HEK293T (cell line): ENCODE measurements around the gene MAGOH.

ENCODE experiments used
- CTCF ChIA-PET: fragments of 350-600 bp; formaldehyde crosslinking; extraction: SDS; loops from one replicate; lab custom pipeline; 2021; ENCODE audit warnings: antibody characterized with exemption, inconsistent platforms; lab: Yijun Ruan, JAX
- POLR2A ChIA-PET: fragments of 350-600 bp; formaldehyde crosslinking; extraction: SDS; loops from one replicate; lab custom pipeline; 2020; ENCODE audit warnings: antibody characterized with exemption, inconsistent platforms; lab: Yijun Ruan, JAX
- DNase-seq: peaks from one replicate; pipeline ENCODE4 v3.0.0; 2012; ENCODE audit warnings: mixed read lengths; ENCODE audit errors: extremely low spot score
- ARNT ChIP-seq: fragments of 450-650 bp; IDR thresholded peaks from 2 replicates; pipeline ENCODE4 v1.6.1; 2017; ENCODE audit warnings: mild to moderate bottlenecking
- BHLHE40 ChIP-seq: fragments of 450-650 bp; IDR thresholded peaks from 2 replicates; pipeline ENCODE4 v1.6.1; 2016; ENCODE audit warnings: mild to moderate bottlenecking, moderate library complexity, borderline replicate concordance
- CTBP1 ChIP-seq: fragments of 450-650 bp; IDR thresholded peaks from 2 replicates; pipeline ENCODE4 v1.6.1; 2016; ENCODE audit warnings: borderline replicate concordance
- ELF4 ChIP-seq: fragments of 450-650 bp; IDR thresholded peaks from 2 replicates; pipeline ENCODE4 v1.6.1; 2017; ENCODE audit warnings: antibody characterized with exemption
- FOXA1 ChIP-seq: fragments of 450-650 bp; IDR thresholded peaks from 2 replicates; pipeline ENCODE4 v1.6.1; 2016; ENCODE audit warnings: mild to moderate bottlenecking
- FOXK2 ChIP-seq: fragments of 450-650 bp; IDR thresholded peaks from 2 replicates; pipeline ENCODE4 v1.6.1; 2016; ENCODE audit warnings: mild to moderate bottlenecking
- FOXM1 ChIP-seq: fragments of 450-650 bp; IDR thresholded peaks from 2 replicates; pipeline ENCODE4 v1.6.1; 2017; ENCODE audit warnings: mild to moderate bottlenecking, borderline replicate concordance
- HDGF ChIP-seq: fragments of 450-650 bp; IDR thresholded peaks from 2 replicates; pipeline ENCODE4 v1.6.1; 2017; ENCODE audit warnings: antibody characterized with exemption, borderline replicate concordance
- L3MBTL2 ChIP-seq: fragments of 450-650 bp; conservative IDR thresholded peaks from 2 replicates; pipeline ENCODE4 v1.6.1; 2016; ENCODE audit warnings: mild to moderate bottlenecking
- LEF1 ChIP-seq: fragments of 450-650 bp; IDR thresholded peaks from 2 replicates; pipeline ENCODE4 v1.6.1; 2017; ENCODE audit warnings: mild to moderate bottlenecking, borderline replicate concordance
- NFRKB ChIP-seq: fragments of 450-650 bp; IDR thresholded peaks from 2 replicates; pipeline ENCODE4 v1.6.1; 2016; ENCODE audit warnings: mild to moderate bottlenecking, moderate library complexity
- SP1 ChIP-seq: fragments of 450-650 bp; IDR thresholded peaks from 2 replicates; pipeline ENCODE4 v1.6.1; 2017
- SUZ12 ChIP-seq: fragments of 450-650 bp; IDR thresholded peaks from 2 replicates; pipeline ENCODE4 v1.6.1; 2016; ENCODE audit warnings: mild to moderate bottlenecking
- TARDBP ChIP-seq: fragments of 450-650 bp; IDR thresholded peaks from 2 replicates; pipeline ENCODE4 v1.6.1; 2016
- ZNF384 ChIP-seq: fragments of 450-650 bp; IDR thresholded peaks from 2 replicates; pipeline ENCODE4 v1.6.1; 2016
- TF ChIP-seq, protein P1 (sequence below): fragments of 450-650 bp; IDR thresholded peaks from 2 replicates; pipeline ENCODE4 v1.6.1; 2016

The MAGOH gene

DNA sequence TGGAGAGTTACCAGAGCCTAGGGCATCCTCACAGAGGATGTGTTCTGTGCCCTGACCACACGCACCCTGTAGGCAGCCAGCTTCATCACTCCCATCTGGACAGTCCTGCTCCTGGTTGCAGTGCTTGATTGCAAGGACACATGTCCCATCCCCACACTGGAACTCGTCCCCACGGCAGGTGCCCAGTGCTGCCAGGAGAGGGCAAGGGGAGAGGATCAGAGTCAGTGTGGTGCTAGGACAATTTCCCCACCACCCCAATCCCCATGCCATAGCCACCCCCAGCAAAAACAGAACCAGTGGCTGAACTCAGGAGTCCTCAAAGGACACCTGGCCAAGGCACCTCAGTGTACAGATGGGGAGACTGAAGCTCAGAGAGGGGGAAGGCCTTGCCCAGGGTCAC, 37.2 kb upstream of the MAGOH start:
- CTCF ChIA-PET: interaction anchor here (0.7 kb wide), 1 partner anchor 139 kb away, joined by 3 read pairs; no protein-coding TSS in a partner anchor

DNA sequence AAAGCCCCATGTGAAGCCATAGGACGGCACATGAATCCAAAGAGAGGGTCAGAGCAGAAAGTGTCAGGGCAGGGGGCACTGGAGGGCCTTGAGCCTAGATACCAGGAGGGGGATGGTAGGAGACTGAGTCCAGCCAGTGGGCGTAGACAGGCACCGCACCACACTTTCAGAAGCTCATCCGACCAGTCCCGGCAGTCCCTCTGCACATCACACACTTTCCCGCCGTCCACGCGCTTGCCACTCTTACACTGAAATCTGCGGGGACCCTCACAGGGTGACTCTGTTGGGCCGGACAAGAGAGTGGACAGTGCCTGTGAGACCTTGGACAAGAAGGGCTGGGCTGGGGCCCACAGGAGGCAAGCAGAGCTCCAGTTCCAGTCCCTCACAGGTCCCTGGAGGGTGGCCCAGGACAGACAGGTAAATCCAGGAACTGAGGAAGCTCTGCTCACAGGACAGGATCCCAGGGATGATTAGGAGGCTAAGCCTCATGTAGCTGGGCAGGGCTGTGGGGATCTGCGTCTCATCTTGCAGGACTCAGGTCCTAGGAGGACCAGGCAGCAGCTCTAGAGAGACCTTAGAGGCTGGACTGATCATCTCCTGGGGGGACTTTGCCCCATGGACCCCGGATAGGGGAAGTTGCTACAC, 36.3 kb upstream of the MAGOH start:
- CTCF ChIA-PET: interaction anchor here (0.7 to 1.3 kb wide), 2 partner anchors 119 to 139 kb away, joined by 3 to 7 read pairs; no protein-coding TSS in a partner anchor
- DNase-seq: no peak
- TF ChIP-seq ZNF384: no peak
- TF ChIP-seq BHLHE40: no peak
- no peak for TF ChIP-seq FOXK2
- TF ChIP-seq, protein P1, sequence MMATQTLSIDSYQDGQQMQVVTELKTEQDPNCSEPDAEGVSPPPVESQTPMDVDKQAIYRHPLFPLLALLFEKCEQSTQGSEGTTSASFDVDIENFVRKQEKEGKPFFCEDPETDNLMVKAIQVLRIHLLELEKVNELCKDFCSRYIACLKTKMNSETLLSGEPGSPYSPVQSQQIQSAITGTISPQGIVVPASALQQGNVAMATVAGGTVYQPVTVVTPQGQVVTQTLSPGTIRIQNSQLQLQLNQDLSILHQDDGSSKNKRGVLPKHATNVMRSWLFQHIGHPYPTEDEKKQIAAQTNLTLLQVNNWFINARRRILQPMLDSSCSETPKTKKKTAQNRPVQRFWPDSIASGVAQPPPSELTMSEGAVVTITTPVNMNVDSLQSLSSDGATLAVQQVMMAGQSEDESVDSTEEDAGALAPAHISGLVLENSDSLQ: no peak
- TF ChIP-seq HDGF: no peak
- TF ChIP-seq NFRKB: no peak
- no peak for TF ChIP-seq L3MBTL2
- no peak for TF ChIP-seq FOXM1
- no peak for TF ChIP-seq SP1
- TF ChIP-seq ELF4: no peak
- TF ChIP-seq SUZ12: no peak
- no peak for TF ChIP-seq ARNT
- POLR2A ChIA-PET: interaction anchor here (1.5 kb wide), 1 partner anchor 119 kb away, joined by 3 read pairs; no protein-coding TSS in a partner anchor

More for the DNA sequence above, 37.2 kb upstream of the MAGOH start:
- POLR2A ChIA-PET: no interaction called here
- no peak for TF ChIP-seq L3MBTL2
- TF ChIP-seq FOXM1: no peak
- no peak for TF ChIP-seq ARNT
- TF ChIP-seq FOXK2: no peak
- TF ChIP-seq SUZ12: no peak
- TF ChIP-seq FOXA1: no peak
- TF ChIP-seq NFRKB: no peak
- TF ChIP-seq TARDBP: no peak
- TF ChIP-seq SP1: no peak
- TF ChIP-seq HDGF: no peak
- DNase-seq: no peak

DNA sequence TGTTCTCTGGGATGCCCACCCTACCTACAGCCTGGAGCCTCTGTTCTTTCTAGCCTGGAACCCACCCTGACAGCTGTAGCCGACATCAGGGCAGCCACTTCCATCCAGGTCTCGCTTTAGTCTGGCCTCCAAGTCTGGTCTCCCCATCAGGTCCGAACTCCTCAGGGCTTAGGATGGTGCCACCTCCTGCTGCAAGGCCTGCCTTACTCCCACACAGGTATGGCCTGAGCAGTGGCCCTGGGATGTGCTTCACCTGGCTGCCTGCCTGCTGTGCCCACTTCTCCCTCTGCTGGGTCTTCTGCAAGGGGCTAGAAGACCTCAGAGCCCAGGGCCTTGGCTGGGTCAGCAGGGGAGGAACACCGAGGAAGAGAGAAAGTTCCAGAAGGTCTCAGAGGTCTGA, 35.7 kb upstream of the MAGOH start:
- no peak for TF ChIP-seq FOXA1
- TF ChIP-seq ARNT: no peak
- no peak for TF ChIP-seq ZNF384
- ChIA-PET CTCF (interaction anchor here (1.3 kb wide), 1 partner anchor 119 kb away, joined by 7 read pairs; no protein-coding TSS in a partner anchor), POLR2A (interaction anchor here (1.5 kb wide), 1 partner anchor 119 kb away, joined by 3 read pairs; no protein-coding TSS in a partner anchor)
- no peak for DNase-seq

- TF ChIP-seq TARDBP (no peak), HDGF (no peak), NFRKB (no peak), SP1 (no peak), LEF1 (no peak), SUZ12 (no peak), ELF4 (no peak), L3MBTL2 (no peak), BHLHE40 (no peak), CTBP1 (no peak), ARNT (no peak)
- TF ChIP-seq, protein P1: no peak
- ChIA-PET CTCF (no interaction called here), POLR2A (interaction anchor here (1.5 kb wide), 1 partner anchor 120 kb away, joined by 3 read pairs; no protein-coding TSS in a partner anchor)
- no peak for DNase-seq
Observed at GRCh38 chr1:53273526-53273925, 35.2 kb upstream of the MAGOH start.

DNA sequence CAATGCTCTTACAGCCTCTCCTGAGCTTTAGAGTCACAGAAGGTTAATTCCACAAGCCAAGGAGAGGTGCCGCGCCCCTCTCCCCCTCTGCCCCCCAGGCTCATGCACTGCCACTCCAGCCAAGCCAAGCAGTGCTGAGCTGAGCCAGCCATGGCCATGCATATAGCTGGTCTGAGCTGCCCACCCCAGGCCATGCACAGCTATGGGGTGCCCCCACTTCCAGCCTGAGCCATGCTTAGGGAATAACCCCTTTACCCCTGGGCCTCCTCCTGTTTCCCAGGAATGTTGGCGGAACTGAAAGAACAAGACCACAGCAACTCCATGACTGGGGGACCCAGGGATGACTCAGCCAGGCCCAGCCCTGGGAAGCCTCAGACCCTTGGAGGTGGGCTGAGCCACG, 34.0 kb upstream of the MAGOH start:
- DNase-seq: no peak
- POLR2A ChIA-PET: no interaction called here
- CTCF ChIA-PET: no interaction called here
- TF ChIP-seq ARNT: no peak
- TF ChIP-seq ELF4: no peak
- TF ChIP-seq FOXA1: no peak
- TF ChIP-seq FOXK2: no peak
- TF ChIP-seq NFRKB: no peak
- TF ChIP-seq LEF1: no peak
- TF ChIP-seq HDGF: no peak
- TF ChIP-seq, protein P1: no peak
- no peak for TF ChIP-seq CTBP1
- TF ChIP-seq BHLHE40: no peak

GRCh38 chr1:53271446-53272090, 33.2 kb upstream of the MAGOH start:
- POLR2A ChIA-PET: no interaction called here
- CTCF ChIA-PET: no interaction called here
- no peak for DNase-seq
- no peak for TF ChIP-seq LEF1
- TF ChIP-seq SUZ12: no peak
- TF ChIP-seq, protein P1: no peak
- TF ChIP-seq SP1: no peak
- no peak for TF ChIP-seq FOXA1
- no peak for TF ChIP-seq BHLHE40
- TF ChIP-seq FOXM1: no peak
- TF ChIP-seq L3MBTL2: no peak
- TF ChIP-seq TARDBP: no peak
- no peak for TF ChIP-seq FOXK2
- no peak for TF ChIP-seq ARNT
- TF ChIP-seq CTBP1: no peak
